Testis (tissue), 3 donors: ENCODE measurements around the gene SACS. TPM values are rescaled to one million over a fixed set of nuclear protein-coding genes. Genes with fewer than 3 reads are reported as not detected.

ENCODE experiments used
- DNase-seq: peaks from one replicate; pipeline ENCODE4 v3.0.0-alpha.2; 2019
- H3K27ac ChIP-seq, 2 donors: fragments of 200-600 bp; sonication (generic); one replicate each; pipeline ENCODE4 v1.5.1; 2019
- H3K27me3 ChIP-seq: fragments of 200-600 bp; sonication (generic); one replicate; pipeline ENCODE4 v1.5.1; 2019
- H3K36me3 ChIP-seq: fragments of 200-600 bp; sonication (generic); one replicate; pipeline ENCODE4 v1.5.1; 2017; ENCODE audit warnings: low read depth; ENCODE audit errors: missing control alignments
- H3K4me1 ChIP-seq: fragments of 200-600 bp; sonication (generic); one replicate; pipeline ENCODE4 v1.5.1; 2019
- H3K4me3 ChIP-seq, 2 donors: fragments of 200-600 bp; sonication (generic); one replicate each; pipeline ENCODE4 v1.5.1; 2017 to 2019
- H3K9me3 ChIP-seq: fragments of 200-600 bp; sonication (generic); one replicate; pipeline ENCODE4 v1.5.1; 2017
- CTCF ChIP-seq, 3 experiments: fragments of 450-650 bp in 2 of 3; fragments of 200-600 bp in 1 of 3; sonication (generic) in 1 of 3; IDR thresholded peaks; one replicate each; pipeline ENCODE4 v1.5.1; 2016 to 2019; ENCODE audit warnings: antibody characterized with exemption in 3 of 3, mild to moderate bottlenecking in 2 of 3, moderate library complexity in 1 of 3
- POLR2A ChIP-seq: fragments of 450-650 bp; IDR thresholded peaks from one replicate; pipeline ENCODE4 v1.6.1; 2017; ENCODE audit warnings: antibody characterized with exemption, mild to moderate bottlenecking, moderate library complexity
- WGBS, 2 donors: methylation state at CpG; one replicate each; pipeline ENCODE4 v1.1.5; 2018; 5-methylcytosine and 5-hydroxymethylcytosine counted together
- intact Hi-C: fragments of 100-400 bp; cut with DNase I; formaldehyde crosslinking; loops from one replicate; pipeline ENCODE4 v1.15.1; 2023; ENCODE audit warnings: low total_unique reads
- polyA plus RNA-seq: library from polyadenylated mRNA; stranded (reverse); fragments of 350-450 nt; fragmentation: Illumina TruSeq; extraction: RNeasy Lipid Tissue Mini Kit (QIAGEN cat#74804); gene quantifications from one replicate; pipeline ENCODE4 v1.2.3, GENCODE V29; 2014; ENCODE audit warnings: low read depth, low replicate concordance; ENCODE audit not compliant: insufficient read depth
- total RNA-seq, 2 donors: library from RNA; depleted of rRNA; stranded (reverse); fragments of >200 nt; gene quantifications; one replicate each; pipeline ENCODE4 v1.2.3, GENCODE V29; 2016

The SACS gene
- total and polyA plus RNA-seq, 3 donors from 2014 or later = 8.0 to 48.3 (median 38.2) TPM

- TF ChIP-seq CTCF (IDR thresholded peaks at IDR 0.05) (no peak), POLR2A (no peak)
- H3K4me3 ChIP-seq = no peak overlapping the region
- intact Hi-C loops = no loop called here
- 79 to 95% methylated on average over 3 of the region's 3 CpGs for WGBS, 2 donors
- DNase-seq = no peak
- peaks cover 12% of the 10 kb centered on the region for H3K4me1 ChIP-seq
- H3K27me3 ChIP-seq = no peaks in the 10 kb centered on the region
- no peaks in the 10 kb centered on the region for H3K36me3 ChIP-seq
- no peak overlapping the region for H3K27ac ChIP-seq
- H3K9me3 ChIP-seq = no peaks in the 10 kb centered on the region
These were observed 83.5 kb downstream of the SACS start for GRCh38 chr13:23350009-23350408.

- no peak for TF ChIP-seq CTCF (IDR thresholded peaks at IDR 0.05)
- TF ChIP-seq POLR2A = no peak
- no peaks in the 10 kb centered on the region for H3K9me3 ChIP-seq
- H3K27me3 ChIP-seq = no peaks in the 10 kb centered on the region
- H3K4me3 ChIP-seq = no peak overlapping the region
- peaks cover 7% of the 10 kb centered on the region for H3K4me1 ChIP-seq
- no peak overlapping the region for H3K27ac ChIP-seq
- DNase-seq = no peak
- WGBS, 2 donors = 93 to 99% methylated on average over 4 of the region's 4 CpGs
- no peaks in the 10 kb centered on the region for H3K36me3 ChIP-seq
- intact Hi-C loops = no loop called here
These were observed 84.2 kb downstream of the SACS start for GRCh38 chr13:23349161-23349897.

GRCh38 chr13:23348262-23349127, 85.0 kb downstream of the SACS start:
- Histone ChIP-seq H3K27ac (no peak overlapping the region), H3K4me3 (no peak overlapping the region), H3K9me3 (no peaks in the 10 kb centered on the region), H3K27me3 (no peaks in the 10 kb centered on the region), H3K36me3 (no peaks in the 10 kb centered on the region), H3K4me1 (peaks cover 7% of the 10 kb centered on the region)
- WGBS, 2 donors = 52 to 58% methylated on average over 4 of the region's 4 CpGs
- no peak for DNase-seq
- TF ChIP-seq POLR2A (no peak), CTCF (IDR thresholded peaks at IDR 0.05) (no peak)
- intact Hi-C loops = no loop called here

- H3K9me3 ChIP-seq = no peaks in the 10 kb centered on the region
- H3K27ac ChIP-seq = no peak overlapping the region
- WGBS, 2 donors = 95 to 100% methylated on average over 1 of the region's 1 CpG
- DNase-seq = no peak
- H3K27me3 ChIP-seq = no peaks in the 10 kb centered on the region
- intact Hi-C loops = no loop called here
- no peak overlapping the region for H3K4me3 ChIP-seq
- no peaks in the 10 kb centered on the region for H3K36me3 ChIP-seq
- peaks cover 7% of the 10 kb centered on the region for H3K4me1 ChIP-seq
- TF ChIP-seq CTCF (IDR thresholded peaks at IDR 0.05) (no peak), POLR2A (no peak)
These were observed 85.9 kb downstream of the SACS start for GRCh38 chr13:23347601-23348000.
